ENCODE data around the gene SWT1. TPM values are rescaled to one million over a fixed set of nuclear protein-coding genes. Genes with fewer than 3 reads are reported as not detected.

SWT1 gene
- total and polyA plus RNA-seq, 9 of the 15 experiments (the other 6 are each of a cell fraction or from before 2014, with no cell fraction given) = 1.5 to 3.4 (median 2.3) TPM

- BruUV-seq (replicated peaks) = TSS peak; percentile 38
- H2AFZ ChIP-seq (ENCODE audit: low read depth, low read length) = peak overlapping the region; percentile 79
- in situ Hi-C loops (cut with MboI) = no loop called here
- TF ChIP-seq, protein P1, sequence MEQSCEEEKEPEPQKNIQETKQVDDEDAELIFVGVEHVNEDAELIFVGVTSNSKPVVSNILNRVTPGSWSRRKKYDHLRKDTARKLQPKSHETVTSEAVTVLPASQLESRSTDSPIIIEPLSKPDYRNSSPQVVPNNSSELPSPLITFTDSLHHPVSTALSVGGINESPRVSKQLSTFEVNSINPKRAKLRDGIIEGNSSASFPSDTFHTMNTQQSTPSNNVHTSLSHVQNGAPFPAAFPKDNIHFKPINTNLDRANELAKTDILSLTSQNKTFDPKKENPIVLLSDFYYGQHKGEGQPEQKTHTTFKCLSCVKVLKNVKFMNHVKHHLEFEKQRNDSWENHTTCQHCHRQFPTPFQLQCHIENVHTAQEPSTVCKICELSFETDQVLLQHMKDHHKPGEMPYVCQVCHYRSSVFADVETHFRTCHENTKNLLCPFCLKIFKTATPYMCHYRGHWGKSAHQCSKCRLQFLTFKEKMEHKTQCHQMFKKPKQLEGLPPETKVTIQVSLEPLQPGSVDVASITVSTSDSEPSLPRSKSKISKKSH (CRISPR knock-in tag; IDR thresholded peaks at IDR 0.05) = no peak
- TF ChIP-seq, protein P2, sequence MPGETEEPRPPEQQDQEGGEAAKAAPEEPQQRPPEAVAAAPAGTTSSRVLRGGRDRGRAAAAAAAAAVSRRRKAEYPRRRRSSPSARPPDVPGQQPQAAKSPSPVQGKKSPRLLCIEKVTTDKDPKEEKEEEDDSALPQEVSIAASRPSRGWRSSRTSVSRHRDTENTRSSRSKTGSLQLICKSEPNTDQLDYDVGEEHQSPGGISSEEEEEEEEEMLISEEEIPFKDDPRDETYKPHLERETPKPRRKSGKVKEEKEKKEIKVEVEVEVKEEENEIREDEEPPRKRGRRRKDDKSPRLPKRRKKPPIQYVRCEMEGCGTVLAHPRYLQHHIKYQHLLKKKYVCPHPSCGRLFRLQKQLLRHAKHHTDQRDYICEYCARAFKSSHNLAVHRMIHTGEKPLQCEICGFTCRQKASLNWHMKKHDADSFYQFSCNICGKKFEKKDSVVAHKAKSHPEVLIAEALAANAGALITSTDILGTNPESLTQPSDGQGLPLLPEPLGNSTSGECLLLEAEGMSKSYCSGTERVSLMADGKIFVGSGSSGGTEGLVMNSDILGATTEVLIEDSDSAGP (CRISPR knock-in tag; IDR thresholded peaks at IDR 0.05) = no peak
- TF ChIP-seq ZNF644 (tag; IDR thresholded peaks at IDR 0.05; ENCODE audit: low read depth) (no peak), MAFK (IDR thresholded peaks at IDR 0.05; ENCODE audit: low read length) (no peak), ETV1 (tag; conservative IDR thresholded peaks at IDR 0.05; ENCODE audit: low read depth) (peak; percentile 29; the same call in 1 of the 2 replicates), THRB (CRISPR knock-in tag; conservative IDR thresholded peaks at IDR 0.05) (peak; percentile 57; the same call in 1 of the 2 replicates), NFIC (IDR thresholded peaks at IDR 0.05) (peak; percentile 44), RFX5 (IDR thresholded peaks at IDR 0.05; ENCODE audit: low read depth, low read length) (0 out of 2 replicates have a peak, but pooled peaks have one; percentile 15)
- TF ChIP-seq, protein P3, sequence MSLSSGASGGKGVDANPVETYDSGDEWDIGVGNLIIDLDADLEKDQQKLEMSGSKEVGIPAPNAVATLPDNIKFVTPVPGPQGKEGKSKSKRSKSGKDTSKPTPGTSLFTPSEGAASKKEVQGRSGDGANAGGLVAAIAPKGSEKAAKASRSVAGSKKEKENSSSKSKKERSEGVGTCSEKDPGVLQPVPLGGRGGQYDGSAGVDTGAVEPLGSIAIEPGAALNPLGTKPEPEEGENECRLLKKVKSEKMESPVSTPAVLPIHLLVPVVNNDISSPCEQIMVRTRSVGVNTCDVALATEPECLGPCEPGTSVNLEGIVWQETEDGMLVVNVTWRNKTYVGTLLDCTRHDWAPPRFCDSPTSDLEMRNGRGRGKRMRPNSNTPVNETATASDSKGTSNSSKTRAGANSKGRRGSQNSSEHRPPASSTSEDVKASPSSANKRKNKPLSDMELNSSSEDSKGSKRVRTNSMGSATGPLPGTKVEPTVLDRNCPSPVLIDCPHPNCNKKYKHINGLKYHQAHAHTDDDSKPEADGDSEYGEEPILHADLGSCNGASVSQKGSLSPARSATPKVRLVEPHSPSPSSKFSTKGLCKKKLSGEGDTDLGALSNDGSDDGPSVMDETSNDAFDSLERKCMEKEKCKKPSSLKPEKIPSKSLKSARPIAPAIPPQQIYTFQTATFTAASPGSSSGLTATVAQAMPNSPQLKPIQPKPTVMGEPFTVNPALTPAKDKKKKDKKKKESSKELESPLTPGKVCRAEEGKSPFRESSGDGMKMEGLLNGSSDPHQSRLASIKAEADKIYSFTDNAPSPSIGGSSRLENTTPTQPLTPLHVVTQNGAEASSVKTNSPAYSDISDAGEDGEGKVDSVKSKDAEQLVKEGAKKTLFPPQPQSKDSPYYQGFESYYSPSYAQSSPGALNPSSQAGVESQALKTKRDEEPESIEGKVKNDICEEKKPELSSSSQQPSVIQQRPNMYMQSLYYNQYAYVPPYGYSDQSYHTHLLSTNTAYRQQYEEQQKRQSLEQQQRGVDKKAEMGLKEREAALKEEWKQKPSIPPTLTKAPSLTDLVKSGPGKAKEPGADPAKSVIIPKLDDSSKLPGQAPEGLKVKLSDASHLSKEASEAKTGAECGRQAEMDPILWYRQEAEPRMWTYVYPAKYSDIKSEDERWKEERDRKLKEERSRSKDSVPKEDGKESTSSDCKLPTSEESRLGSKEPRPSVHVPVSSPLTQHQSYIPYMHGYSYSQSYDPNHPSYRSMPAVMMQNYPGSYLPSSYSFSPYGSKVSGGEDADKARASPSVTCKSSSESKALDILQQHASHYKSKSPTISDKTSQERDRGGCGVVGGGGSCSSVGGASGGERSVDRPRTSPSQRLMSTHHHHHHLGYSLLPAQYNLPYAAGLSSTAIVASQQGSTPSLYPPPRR (CRISPR knock-in tag; IDR thresholded peaks at IDR 0.05; ENCODE audit: borderline replicate concordance) = peak; percentile 78; the same call in 1 of the 2 replicates
Observed at GRCh38 chr1:185316163-185317033, 159.4 kb downstream of the SWT1 start.

More at GRCh38 chr1:185316163-185317033, 159.4 kb downstream of the SWT1 start:
- FAIRE-seq (no peak), DNase-seq (ENCODE audit: extremely low read depth in 1 of 4, low spot score in 3 of 4) (peak; percentile 81 to 96 (median 87)), ATAC-seq (peak; percentile 86)
- intact Hi-C loops (cut with micrococcal nuclease) = loop anchor here (2.0 to 10.0 kb wide), 9 partner anchors 32 to 798 kb away; partner anchors contain the start of genes EDEM3 and RNF2
- no peaks in the 10 kb centered on the region for H3K9me1 ChIP-seq (ENCODE audit: control insufficient read depth, insufficient read depth, low read length)
- H4K20me1 ChIP-seq (replicated peaks; ENCODE audit: control insufficient read depth, insufficient read depth, low read length) = peaks cover 29% of the 10 kb centered on the region
- H3K9me3 ChIP-seq (replicated peaks; ENCODE audit: control insufficient read depth, insufficient read depth, low read depth, low read length) = no peaks in the 10 kb centered on the region
- H3K4me2 ChIP-seq (ENCODE audit: insufficient read depth, low read length) = peak overlapping the region; percentile 94
- H3K79me2 ChIP-seq (ENCODE audit: control insufficient read depth, insufficient read depth, low read length) = peaks cover 66% of the 10 kb centered on the region
- peaks cover 18% of the 10 kb centered on the region for H3K36me3 ChIP-seq (ENCODE audit: control insufficient read depth, insufficient read depth, low read length)
- peak overlapping the region; percentile 89 to 99 for H3K9ac ChIP-seq (ENCODE audit: insufficient read depth in 1 of 2, low read depth in 2 of 2, low read length in 2 of 2)
- peak overlapping the region; percentile 77 for H3K4me3 ChIP-seq
- POLR2A ChIA-PET = interaction anchor here (0.6 to 3.6 kb wide), 15 partner anchors 9 to 342 kb away, joined by 3 to 30 read pairs (median 3); partner anchors contain the start of gene NIBAN1
- under 1% methylated on average over 66 of the region's 88 CpGs for WGBS (ENCODE audit: insufficient coverage, low coverage, missing lambda C conversion rate)
- H3K27ac ChIP-seq (ENCODE audit: extremely low read depth, low read depth, low read length) = peak overlapping the region; percentile 91
- CTCF ChIA-PET (ENCODE audit: low intra/inter-chr PET ratio) = no interaction called here
- no peaks in the 10 kb centered on the region for H3K27me3 ChIP-seq (ENCODE audit: control insufficient read depth in 2 of 2, insufficient read depth in 2 of 2, low read length in 2 of 2)
- H3K4me1 ChIP-seq (replicated peaks in 1 of 2; ENCODE audit: control insufficient read depth in 2 of 2, insufficient read depth in 2 of 2, low read length in 2 of 2) = peaks cover 20 to 41% of the 10 kb centered on the region in 2 experiments
